Neural crest cell (in vitro differentiated cells): ENCODE data around the gene UVRAG. TPM values are rescaled to one million over a fixed set of nuclear protein-coding genes. Genes with fewer than 3 reads are reported as not detected.

Source experiments
- DNase-seq: peaks from one replicate; pipeline ENCODE4 v3.0.0; 2021; ENCODE audit warnings: low read depth, mixed read lengths, low spot score
- H3K27ac Mint-ChIP-seq: one replicate; pipeline ENCODE4 v1.8.0; 2021; ENCODE audit warnings: mild to moderate bottlenecking, mixed read lengths; ENCODE audit not compliant: unreplicated experiment
- H3K27me3 Mint-ChIP-seq: 2 replicates; pipeline ENCODE4 v1.8.0; 2021; ENCODE audit warnings: low read depth, mild to moderate bottlenecking, mixed read lengths
- H3K36me3 Mint-ChIP-seq: 2 replicates; pipeline ENCODE4 v1.8.0; 2021; ENCODE audit warnings: low read depth, mild to moderate bottlenecking, mixed read lengths
- H3K4me1 Mint-ChIP-seq: 2 replicates; pipeline ENCODE4 v1.8.0; 2021; ENCODE audit warnings: mixed read lengths
- H3K4me3 Mint-ChIP-seq: one replicate; pipeline ENCODE4 v1.8.0; 2021; ENCODE audit warnings: mild to moderate bottlenecking, mixed read lengths
- H3K9me3 Mint-ChIP-seq: 2 replicates; pipeline ENCODE4 v1.8.0; 2021; ENCODE audit warnings: mixed read lengths
- total RNA-seq: library from RNA; stranded (reverse); gene quantifications from 2 replicates; pipeline ENCODE4 v1.2.1, GENCODE V29; 2021
- TF ChIP-seq, protein P1 (sequence below): fragments of 200-600 bp; sonication (generic); conservative IDR thresholded peaks from 2 replicates; pipeline ENCODE4 v1.5.0; 2021; ENCODE audit warnings: antibody characterized with exemption, mild to moderate bottlenecking

UVRAG gene
- total RNA-seq, 1 donor from 2014 or later, result 29.0 TPM

DNA sequence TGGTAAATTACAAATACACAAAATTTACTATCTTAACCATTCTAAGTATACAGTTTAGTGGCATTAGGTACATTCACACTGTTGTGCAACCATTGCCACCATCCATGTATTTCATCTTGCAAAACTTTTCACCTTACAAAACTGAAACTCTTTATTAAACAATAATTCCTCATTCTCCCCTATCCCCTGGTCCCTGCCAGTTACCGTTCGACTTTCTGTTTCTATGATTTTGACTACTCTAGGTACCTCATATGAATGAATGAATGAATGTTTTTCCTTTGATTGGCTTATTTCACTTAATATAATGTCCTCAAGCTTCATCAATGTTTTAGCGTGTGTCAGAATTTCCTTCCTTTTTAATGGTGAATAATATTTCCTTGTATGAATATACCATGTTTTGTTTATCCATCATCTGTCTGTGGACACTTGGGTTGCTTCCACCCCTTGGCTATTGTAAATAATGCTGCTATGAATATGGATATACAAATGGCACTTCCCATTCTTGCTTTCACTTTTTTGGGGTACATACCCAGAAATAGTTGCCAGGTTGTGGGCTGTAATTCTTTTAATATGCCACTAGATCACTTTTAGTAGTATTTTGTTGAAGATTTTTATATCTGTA, 93.0 kb downstream of the UVRAG start:
- no peak overlapping the region for H3K27ac Mint-ChIP-seq
- DNase-seq, result no peak
- no peaks in the 10 kb centered on the region for H3K9me3 Mint-ChIP-seq
- no peak overlapping the region for H3K4me3 Mint-ChIP-seq
- TF ChIP-seq, protein P1, sequence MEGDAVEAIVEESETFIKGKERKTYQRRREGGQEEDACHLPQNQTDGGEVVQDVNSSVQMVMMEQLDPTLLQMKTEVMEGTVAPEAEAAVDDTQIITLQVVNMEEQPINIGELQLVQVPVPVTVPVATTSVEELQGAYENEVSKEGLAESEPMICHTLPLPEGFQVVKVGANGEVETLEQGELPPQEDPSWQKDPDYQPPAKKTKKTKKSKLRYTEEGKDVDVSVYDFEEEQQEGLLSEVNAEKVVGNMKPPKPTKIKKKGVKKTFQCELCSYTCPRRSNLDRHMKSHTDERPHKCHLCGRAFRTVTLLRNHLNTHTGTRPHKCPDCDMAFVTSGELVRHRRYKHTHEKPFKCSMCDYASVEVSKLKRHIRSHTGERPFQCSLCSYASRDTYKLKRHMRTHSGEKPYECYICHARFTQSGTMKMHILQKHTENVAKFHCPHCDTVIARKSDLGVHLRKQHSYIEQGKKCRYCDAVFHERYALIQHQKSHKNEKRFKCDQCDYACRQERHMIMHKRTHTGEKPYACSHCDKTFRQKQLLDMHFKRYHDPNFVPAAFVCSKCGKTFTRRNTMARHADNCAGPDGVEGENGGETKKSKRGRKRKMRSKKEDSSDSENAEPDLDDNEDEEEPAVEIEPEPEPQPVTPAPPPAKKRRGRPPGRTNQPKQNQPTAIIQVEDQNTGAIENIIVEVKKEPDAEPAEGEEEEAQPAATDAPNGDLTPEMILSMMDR, result no peak
- H3K27me3 Mint-ChIP-seq, result no peaks in the 10 kb centered on the region
- peaks cover 6% of the 10 kb centered on the region for H3K4me1 Mint-ChIP-seq
- no peaks in the 10 kb centered on the region for H3K36me3 Mint-ChIP-seq

DNA sequence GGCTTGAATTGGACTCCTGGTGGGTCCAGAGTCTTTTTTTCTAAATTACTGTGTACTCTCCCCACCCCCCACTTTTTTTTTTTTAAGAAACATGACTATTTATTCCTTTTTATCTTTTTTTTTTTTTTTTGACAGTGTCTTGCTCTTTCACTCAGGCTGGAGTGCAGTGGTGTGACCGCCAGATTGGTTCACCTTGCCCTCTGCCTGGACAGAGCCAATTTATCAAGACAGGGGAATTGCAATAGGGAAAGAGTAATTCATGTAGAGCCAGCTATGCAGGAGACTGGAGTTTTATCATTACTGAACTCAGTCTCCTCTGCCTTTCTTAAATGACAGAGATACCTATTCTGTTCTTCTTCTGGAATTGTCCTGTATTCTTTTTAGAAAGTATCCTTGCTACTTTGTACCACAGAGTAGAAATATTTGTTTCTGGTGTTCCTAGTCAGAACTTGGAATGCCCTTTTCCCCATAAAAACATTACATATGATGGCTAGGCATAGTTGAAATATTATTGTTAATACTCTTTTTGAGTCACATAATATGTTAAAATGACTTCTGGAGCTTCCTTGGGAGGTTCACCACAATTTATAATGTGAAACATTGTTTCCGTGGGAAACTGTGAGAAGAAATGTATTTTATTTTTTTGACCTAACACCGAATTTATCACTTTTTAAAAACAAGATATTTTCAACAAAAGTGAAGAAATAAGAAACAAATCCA, 95.6 kb downstream of the UVRAG start:
- H3K4me1 Mint-ChIP-seq, result no peaks in the 10 kb centered on the region
- H3K9me3 Mint-ChIP-seq, result no peaks in the 10 kb centered on the region
- no peaks in the 10 kb centered on the region for H3K36me3 Mint-ChIP-seq

DNA sequence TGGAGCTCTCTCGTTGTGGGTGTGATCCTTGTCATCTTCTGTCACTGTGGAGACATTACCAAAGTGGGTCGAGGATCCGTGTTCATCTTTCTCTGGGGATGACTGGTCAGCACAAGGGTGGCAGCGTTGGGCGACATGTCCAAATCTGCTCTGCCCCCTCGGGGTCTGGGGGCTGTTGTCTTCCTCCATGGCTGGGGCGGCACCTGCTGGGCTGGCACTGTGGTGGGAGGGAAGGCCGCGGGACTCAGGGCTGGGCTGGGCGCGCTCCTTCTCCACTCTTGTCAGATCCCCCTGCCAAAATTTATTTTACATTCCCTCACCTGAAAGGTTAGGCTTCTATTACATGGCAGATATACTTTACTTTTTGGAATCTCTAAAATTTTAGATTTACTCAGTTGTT, 96.4 kb downstream of the UVRAG start:
- Mint-ChIP-seq H3K4me1 (no peaks in the 10 kb centered on the region), H3K36me3 (no peaks in the 10 kb centered on the region), H3K9me3 (no peaks in the 10 kb centered on the region), H3K4me3 (no peak overlapping the region), H3K27ac (no peak overlapping the region), H3K27me3 (no peaks in the 10 kb centered on the region)
- no peak for DNase-seq
- TF ChIP-seq, protein P1, result no peak

More for the DNA sequence above, 95.6 kb downstream of the UVRAG start:
- no peak for DNase-seq
- no peaks in the 10 kb centered on the region for H3K27me3 Mint-ChIP-seq
- H3K4me3 Mint-ChIP-seq, result no peak overlapping the region
- H3K27ac Mint-ChIP-seq, result no peak overlapping the region
- TF ChIP-seq, protein P1, result no peak

DNA sequence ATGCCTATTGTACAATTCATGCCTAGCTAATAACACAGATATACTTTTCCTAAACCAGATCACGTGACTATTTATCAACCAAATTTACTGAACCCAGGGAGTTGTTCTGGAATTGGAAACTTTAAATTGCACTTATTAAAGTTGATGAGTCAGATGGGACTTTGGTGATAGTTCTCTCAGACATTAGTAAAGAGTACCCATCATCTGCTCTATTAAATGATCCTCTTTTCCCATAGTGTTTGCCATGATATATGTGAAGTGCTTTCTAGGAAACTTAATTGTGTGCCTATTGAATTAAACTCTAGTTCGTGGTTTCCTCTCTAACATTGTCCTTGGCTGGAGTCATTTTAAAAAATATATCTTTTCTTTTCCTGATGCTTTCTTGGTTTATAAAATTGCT, 99.0 kb downstream of the UVRAG start:
- H3K27ac Mint-ChIP-seq, result no peak overlapping the region
- H3K36me3 Mint-ChIP-seq, result peaks cover 4% of the 10 kb centered on the region
- no peaks in the 10 kb centered on the region for H3K9me3 Mint-ChIP-seq
- TF ChIP-seq, protein P1, result no peak
- no peak overlapping the region for H3K4me3 Mint-ChIP-seq
- H3K27me3 Mint-ChIP-seq, result no peaks in the 10 kb centered on the region
- DNase-seq, result no peak
- H3K4me1 Mint-ChIP-seq, result no peaks in the 10 kb centered on the region

DNA sequence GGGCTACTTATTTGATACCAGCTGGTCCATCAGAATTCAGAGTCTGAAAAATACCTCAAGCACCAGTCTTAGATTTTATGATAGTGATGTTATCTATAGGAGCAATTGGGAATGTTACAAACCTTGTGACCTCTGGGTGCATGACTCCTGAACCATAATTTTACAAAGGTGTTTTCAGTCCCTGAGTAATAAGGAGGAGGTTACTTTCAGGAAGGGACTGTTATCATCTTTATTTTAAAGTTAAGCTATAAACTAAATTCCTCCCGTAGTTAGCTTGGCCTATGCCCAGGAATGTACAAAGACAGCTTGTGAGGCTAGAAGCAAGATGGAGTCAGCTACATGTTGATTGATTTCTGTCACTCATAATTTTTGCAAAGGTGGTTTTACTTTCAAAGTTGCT, 101.9 kb downstream of the UVRAG start:
- Mint-ChIP-seq H3K27me3 (no peaks in the 10 kb centered on the region), H3K36me3 (peaks cover 4% of the 10 kb centered on the region), H3K9me3 (no peaks in the 10 kb centered on the region), H3K27ac (no peak overlapping the region), H3K4me3 (no peak overlapping the region), H3K4me1 (no peaks in the 10 kb centered on the region)
- TF ChIP-seq, protein P1, result no peak
- no peak for DNase-seq
